Erythroblast (primary cell): ENCODE data around the gene NPSR1.
"Not testable (repeated sequence)": the region's sequence is repeated elsewhere in the genome, so short reads cannot be mapped to it uniquely, and the experiment has no call there.

Experiments used
- GATA1 ChIP-seq: IDR thresholded peaks from 2 replicates; pipeline ENCODE4 v1.6.1; 2011; ENCODE audit warnings: low read depth, mild to moderate bottlenecking, control low read depth, low read length, moderate library complexity
- POLR2A ChIP-seq: IDR thresholded peaks from 2 replicates; pipeline ENCODE4 v1.6.1; 2011; ENCODE audit warnings: mild to moderate bottlenecking, low read length

GRCh38 chr7:34870041-34870440 lies 212.0 kb downstream of the NPSR1 start:
- not testable (repeated sequence) for TF ChIP-seq POLR2A, GATA1
